CMK (cell line): Measurements from ENCODE around the gene MMP15.
"Not testable (repeated sequence)": the region's sequence is repeated elsewhere in the genome, so short reads cannot be mapped to it uniquely, and the experiment has no call there.

Experiments
- DNase-seq: peaks from one replicate; pipeline ENCODE4 v3.0.0-alpha.2; 2010; ENCODE audit warnings: low read depth

MMP15 gene

GRCh38 chr16:57996406-57997175 lies 29.0 kb upstream of the MMP15 start:
- DNase-seq: no peak

GRCh38 chr16:57997176-57997527 lies 28.4 kb upstream of the MMP15 start:
- no peak for DNase-seq

- no peak for DNase-seq
These were observed 27.9 kb upstream of the MMP15 start for GRCh38 chr16:57997528-57998265.

- no peak for DNase-seq
These were observed 27.1 kb upstream of the MMP15 start for GRCh38 chr16:57998486-57998885.

GRCh38 chr16:57998992-57999365 lies 26.6 kb upstream of the MMP15 start:
- DNase-seq: no peak

GRCh38 chr16:57999366-57999970 lies 26.1 kb upstream of the MMP15 start:
- DNase-seq: no peak

- no peak for DNase-seq
These were observed 25.4 kb upstream of the MMP15 start, which contains the start of gene ZNF319 for GRCh38 chr16:57999971-58000705. Gene ZNF319, minus strand, starts transcription at chr16:58000672. Its CDS starts 2,407 bp downstream, at chr16:57998265.

GRCh38 chr16:58000706-58001676 lies 24.6 kb upstream of the MMP15 start, which contains the start of gene USB1:
Gene USB1, plus strand, starts transcription at chr16:58001407. Its CDS starts 77 bp downstream, at chr16:58001484.
- peak; percentile 88 for DNase-seq

GRCh38 chr16:58001781-58002415 lies 23.7 kb upstream of the MMP15 start:
- no peak for DNase-seq

- no peak for DNase-seq
These were observed 23.1 kb upstream of the MMP15 start for GRCh38 chr16:58002416-58002800.

- no peak for DNase-seq
These were observed 22.6 kb upstream of the MMP15 start for GRCh38 chr16:58002936-58003335.

GRCh38 chr16:58004736-58005135 lies 20.8 kb upstream of the MMP15 start:
- DNase-seq: not testable (repeated sequence)

- no peak for DNase-seq
These were observed 15.6 kb upstream of the MMP15 start for GRCh38 chr16:58009856-58010416.

GRCh38 chr16:58010886-58011285 lies 14.7 kb upstream of the MMP15 start:
- DNase-seq: no peak

GRCh38 chr16:58011652-58012051 lies 13.9 kb upstream of the MMP15 start:
- DNase-seq: no peak

- DNase-seq: no peak
These were observed 13.1 kb upstream of the MMP15 start for GRCh38 chr16:58012481-58012880.

- DNase-seq: no peak
These were observed 12.2 kb upstream of the MMP15 start for GRCh38 chr16:58013201-58013956.

GRCh38 chr16:58016840-58017446 lies 8.6 kb upstream of the MMP15 start:
- DNase-seq: no peak

- no peak for DNase-seq
These were observed 6.8 kb upstream of the MMP15 start for GRCh38 chr16:58018803-58019202.
